SIG-M5 treated with dmso at 0.1 percent for 504 hours (cell line): ENCODE data around the gene ZBTB44.
"Not testable (repeated sequence)": the region's sequence is repeated elsewhere in the genome, so short reads cannot be mapped to it uniquely, and the experiment has no call there.

Experiments
- DNase-seq: peaks from one replicate; lab custom pipeline; 2025; ENCODE audit not compliant: unreplicated experiment; lab: John Stamatoyannopoulos, UW

The ZBTB44 gene

GRCh38 chr11:130314750-130315285, at the start of gene ZBTB44:
TSS of gene ZBTB44 (minus strand) at chr11:130314917. CDS start at chr11:130261873, 53,044 bp downstream.
- peak; percentile 88 for DNase-seq

DNA sequence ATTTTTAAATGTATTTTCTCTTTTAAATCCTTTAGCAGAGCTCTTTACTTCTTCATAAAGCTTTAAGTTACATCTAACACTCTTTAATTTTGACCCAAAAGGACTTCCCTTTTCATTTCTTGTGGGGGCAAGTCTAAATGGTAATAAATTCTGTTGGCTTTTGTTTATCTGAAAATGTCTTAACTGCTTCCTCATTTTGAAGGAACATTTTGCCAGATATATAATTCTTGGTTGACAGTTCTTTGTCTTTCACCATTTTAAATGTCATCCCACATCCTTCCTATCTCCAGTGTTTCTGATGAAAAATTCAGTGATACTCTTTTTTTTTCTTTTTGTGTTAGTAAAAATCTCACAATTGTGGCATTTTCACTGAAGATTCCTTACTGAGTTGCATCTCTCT, 44.7 kb upstream of the ZBTB44 start:
- peak; percentile 56 for DNase-seq

DNA sequence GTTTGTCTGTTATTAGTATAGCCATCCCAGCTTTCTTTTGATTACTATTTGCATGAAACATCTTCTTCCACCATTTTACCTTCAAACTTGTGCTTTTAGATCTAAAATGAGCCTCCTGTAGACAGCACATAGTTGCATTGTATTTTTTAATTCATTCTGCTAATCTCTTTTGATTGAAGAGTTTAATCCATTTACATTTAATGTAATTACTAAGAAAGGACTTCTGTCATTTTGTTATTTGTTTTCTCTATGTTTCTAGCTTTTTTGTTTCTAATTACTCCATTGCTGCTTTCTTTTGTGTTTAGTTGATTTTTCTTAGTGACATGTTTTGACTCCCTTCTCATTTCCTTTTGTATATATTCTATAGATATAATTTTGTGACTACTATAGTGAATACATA, 43.7 kb upstream of the ZBTB44 start:
- DNase-seq: no peak

DNA sequence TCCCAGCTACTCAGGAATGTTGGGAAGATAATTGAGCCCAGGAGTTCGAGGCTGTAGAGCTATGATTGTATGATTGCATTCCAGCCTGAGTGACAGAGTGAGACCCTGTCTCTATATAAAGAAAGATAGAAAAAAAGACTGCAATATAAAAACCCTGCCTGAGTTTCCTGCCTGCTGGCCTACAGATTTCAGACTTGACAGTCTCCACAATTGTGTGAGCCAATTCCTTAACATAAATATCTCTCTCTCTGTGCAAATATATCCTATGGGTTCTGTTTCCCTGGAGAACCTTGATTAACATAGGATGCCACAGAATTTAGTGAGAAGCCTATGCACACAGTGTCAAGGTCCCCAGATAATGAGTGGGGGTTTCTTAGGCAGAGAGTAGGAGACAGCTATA, 32.5 kb upstream of the ZBTB44 start:
- DNase-seq: no peak

DNA sequence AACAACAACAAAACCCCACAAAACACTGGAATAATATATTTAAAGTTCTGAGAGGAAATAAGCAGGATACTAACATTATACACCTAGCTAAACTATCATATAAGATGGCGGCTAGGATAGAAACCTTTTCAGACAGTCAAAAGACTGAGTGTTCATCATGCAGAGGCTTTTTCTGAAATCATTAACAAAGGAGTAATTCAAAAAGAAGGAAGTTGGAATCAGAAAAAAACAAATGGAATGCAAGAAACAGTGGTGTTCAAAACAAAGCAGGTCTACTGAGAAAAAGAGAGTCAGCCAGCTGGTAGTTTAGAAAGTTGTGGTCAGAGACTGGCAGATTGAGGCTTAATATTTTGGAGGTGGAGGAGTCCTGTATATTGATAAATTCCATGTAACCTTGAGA, 30.1 kb upstream of the ZBTB44 start:
- DNase-seq: no peak

DNA sequence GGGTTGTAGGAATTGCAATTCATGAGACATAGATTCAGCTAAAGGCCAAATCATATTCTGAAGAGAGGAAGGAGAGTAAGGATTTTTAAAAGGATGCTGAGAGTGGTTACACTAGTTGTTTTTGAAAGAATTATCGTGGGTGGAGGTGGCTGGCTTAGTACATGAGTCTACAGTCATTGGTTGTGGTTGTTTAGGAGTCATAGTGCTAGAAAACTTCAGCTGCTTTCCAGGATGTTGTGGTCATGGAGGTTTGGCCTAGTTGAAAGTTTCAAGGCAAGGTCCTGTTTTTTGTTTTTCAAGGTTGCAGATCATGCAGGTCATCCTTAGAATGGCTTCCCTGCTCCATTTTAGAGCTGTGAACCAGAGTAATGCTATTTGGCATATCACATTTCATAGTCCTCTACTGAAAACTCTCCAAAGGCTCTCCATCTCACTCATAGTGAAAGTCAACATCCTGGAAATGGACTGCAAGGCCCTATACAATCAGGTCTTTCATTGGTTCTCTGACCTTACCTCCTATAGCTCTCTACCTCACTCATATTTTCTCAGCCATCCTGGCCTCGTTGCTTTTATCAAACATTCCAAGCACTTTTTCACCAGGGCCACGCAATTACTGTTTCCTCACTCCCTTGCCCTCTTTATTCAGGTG, 26.1 kb upstream of the ZBTB44 start:
- DNase-seq: no peak

- DNase-seq: no peak
Measured at GRCh38 chr11:130338667-130339066, 23.9 kb upstream of the ZBTB44 start.

GRCh38 chr11:130337281-130338089, 22.8 kb upstream of the ZBTB44 start:
- DNase-seq: no peak

- not testable (repeated sequence) for DNase-seq
Measured at GRCh38 chr11:130331397-130331796, 16.7 kb upstream of the ZBTB44 start.

DNA sequence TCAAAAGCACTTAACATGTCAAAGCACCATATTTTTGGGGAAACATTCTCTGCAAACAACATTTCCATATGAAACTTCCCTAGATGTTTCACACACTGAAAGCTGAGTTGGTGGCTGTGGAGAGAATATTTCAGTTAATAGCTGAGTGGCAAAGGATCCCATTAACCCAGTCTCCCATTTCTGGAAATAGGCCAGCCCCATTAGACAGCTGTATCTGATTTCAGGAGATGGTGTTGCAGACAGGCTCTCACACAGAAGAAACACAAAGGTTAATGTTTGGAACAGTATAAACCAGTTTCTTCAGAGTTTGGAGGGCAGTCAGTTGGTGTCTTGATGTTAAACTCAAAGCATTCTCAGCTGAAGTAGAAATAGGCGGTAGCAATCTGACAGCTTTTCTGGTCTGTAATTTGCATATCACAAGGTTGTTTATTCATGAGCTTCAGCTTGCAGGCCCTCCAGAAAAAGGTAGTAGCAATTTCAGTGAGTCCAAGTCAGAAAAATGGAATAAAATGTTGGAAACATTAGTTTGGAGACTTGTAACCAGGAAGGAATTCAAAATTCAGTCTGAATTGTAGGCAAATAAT, 15.5 kb upstream of the ZBTB44 start:
- DNase-seq: no peak

DNA sequence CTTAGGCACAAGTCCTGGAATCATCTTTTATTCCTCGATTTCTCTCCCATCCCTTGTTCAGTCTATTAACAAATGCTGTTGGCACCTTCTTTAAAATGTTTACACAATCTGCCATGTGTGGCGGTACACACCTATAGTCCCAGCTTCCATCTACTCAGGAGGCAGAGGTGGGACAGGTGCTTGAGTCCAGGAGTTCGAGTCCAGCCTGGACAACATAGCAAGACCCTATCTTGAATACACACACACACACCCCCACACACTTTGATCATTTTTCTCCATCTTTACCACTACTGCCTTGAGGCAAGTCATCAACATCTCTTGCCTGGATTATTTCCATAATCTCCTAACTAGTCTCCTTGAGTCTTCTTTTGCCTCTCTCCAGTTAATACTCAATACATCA, 13.7 kb upstream of the ZBTB44 start:
- no peak for DNase-seq

DNA sequence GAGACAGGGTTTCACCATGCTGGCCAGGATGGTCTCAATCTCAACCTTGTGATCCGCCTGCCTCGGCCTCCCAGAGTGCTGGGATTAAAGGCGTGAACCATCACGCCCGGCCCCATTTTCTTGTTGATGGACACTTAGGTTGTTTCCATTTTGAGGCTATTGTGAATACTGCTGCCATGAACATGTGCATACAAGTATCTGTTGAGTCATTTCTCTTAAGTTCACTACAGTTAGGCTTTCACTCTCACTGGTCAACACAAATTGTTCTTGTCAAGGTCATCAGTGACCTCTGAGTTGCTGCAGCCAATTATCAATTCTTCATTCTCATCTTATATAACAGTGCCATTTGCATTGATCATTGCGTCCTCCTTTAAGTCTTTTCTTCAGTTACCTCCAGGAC, 13.0 kb upstream of the ZBTB44 start:
- no peak for DNase-seq

GRCh38 chr11:130325691-130326090, 11.0 kb upstream of the ZBTB44 start:
- no peak for DNase-seq

DNA sequence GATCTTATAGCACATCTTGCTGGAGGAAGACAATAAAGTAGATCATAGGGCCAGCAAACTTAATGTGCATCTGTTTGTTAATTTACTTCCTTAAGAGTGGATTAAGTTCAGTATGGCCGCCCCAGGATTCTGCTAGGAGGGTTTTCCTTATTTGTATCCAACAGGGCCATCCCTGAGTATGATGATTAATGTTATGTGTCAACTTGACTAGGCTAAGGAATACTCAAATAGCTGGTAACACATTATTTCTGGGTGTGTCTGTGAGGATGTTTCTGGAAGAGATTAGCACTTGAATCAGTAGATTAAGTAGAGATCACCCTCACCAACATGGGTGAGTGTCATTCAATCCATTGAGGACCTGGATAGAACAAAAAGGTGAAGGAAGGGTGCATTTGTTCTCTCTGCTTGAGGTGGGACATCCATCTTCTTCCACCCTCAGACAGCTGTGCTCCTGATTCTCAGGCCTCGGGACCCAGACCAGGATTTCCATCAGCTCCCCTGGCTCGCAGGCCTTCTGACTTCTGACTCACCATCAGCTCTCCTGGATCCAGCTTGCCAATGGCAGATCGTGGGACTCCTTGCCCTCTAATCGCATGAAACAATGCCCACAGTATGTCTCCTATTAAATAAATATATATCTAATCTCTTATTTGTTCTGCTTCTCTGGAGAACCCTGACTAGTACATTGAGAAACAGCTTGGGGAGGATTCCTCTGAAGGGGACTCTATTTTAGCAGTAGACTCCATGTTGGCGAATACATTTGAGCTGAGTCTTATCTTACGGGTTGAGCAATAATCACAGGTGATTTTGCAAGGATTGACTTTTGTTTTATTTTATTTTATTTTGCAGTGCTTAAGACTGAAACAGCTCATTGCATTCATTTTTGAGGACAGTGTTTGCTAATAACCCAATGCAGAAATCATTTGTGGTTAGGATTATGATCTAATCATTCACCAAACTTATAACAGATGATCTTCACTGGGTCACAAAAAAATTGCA, 9.0 kb upstream of the ZBTB44 start:
- DNase-seq: no peak

DNA sequence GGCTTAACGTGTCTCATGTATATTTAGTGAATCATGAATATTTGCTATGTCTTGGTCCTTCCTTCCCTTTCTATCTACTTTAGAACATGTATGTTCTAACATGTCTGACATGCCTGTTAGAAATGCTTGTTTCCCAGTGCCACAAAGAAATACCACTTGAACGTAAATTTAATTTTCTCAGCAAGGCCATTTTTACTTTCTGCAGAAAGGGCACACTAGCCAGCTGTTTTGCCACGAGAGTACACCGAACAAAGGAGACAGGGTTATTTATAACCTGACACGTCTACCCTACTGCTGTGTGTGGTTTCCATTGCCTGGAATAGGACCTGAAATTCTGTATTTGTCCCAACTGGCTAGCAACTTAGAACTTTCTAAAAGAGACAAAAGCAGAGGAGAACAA, 7.4 kb upstream of the ZBTB44 start:
- DNase-seq: no peak

GRCh38 chr11:130318031-130318673, 3.4 kb upstream of the ZBTB44 start:
- no peak for DNase-seq

DNA sequence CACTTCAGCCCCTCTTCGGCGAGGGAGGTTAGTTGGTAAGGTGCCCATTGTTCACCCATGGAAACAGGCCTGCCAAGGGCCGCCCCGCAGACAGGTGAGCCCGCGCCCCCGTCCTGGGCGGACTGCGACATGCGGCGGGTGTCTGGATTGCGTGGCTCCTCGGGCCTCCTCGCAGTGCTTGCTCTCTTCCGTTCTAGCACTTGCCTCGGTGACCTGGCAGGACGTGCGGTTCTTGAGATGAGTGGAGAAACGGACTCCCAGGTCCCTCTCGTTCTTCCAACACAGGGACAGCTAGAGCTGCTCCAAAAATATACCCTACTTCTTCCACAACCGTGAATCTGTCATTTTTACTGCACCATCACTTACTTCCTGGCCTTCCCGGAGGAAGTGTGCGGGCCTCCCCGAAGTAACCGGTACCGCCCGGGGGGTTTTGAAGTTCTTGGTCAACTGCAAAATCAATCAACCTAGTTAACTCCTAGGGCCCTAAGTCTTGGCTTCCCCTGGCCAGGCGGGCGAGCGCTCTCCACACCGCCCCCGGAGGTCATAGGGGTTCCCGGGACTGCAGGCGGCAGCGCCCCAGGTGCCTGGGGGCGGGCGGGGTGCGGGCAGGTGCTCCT, 745 bp upstream of the ZBTB44 start:
- DNase-seq: no peak

- no peak for DNase-seq
Measured at GRCh38 chr11:130314184-130314749, 450 bp downstream of the ZBTB44 start.

DNA sequence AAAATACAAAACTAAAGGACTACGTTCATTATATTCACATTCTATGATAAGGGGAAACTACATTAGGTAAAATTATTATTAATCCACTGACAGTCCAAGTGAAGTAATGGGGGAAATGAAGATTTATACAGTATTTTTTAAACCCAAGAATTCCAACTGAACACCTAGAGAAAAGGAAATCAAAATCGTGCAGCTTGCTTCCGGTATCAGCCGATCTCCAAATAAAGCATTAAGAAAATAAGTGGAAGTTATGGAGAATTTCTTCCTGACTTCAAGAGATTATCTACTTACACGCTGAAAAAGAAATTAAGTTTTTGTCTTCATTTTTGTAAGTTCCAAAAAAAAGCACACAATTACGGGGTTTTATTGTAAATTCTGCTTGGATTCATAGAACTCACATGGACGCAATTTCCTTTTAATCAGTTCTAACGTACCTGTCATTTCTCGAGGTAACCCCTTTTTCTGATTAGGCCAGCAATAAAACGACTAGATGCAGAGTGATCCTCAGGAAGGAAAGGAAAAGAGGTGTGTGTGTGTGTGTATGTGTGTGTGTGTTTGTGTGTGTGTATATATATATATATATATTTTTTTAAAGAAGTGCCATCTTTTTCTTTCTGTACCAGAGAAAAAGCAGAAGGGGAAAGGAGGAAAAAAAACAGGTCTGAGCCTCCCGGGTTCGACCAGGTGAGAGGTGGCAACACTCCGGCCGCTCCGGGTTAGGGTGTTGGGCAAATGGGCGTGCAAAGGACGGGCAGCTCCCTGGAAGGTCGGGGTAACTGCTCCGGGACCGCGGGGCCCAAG, 1.1 kb downstream of the ZBTB44 start:
- no peak for DNase-seq
